Daoy (cell line): Measurements from ENCODE around the gene ELF4. TPM values are rescaled to one million over a fixed set of nuclear protein-coding genes. Genes with fewer than 3 reads are reported as not detected.

Source experiments
- DNase-seq: peaks from one replicate; pipeline ENCODE4 v3.0.0-alpha.2; 2015; ENCODE audit warnings: low read depth
- total RNA-seq: library from RNA; depleted of rRNA; stranded (reverse); fragments of >200 nt; shearing (Covaris generic); gene quantifications from 2 replicates; pipeline ENCODE4 v1.2.3, GENCODE V29; 2014; rRNA removed

The ELF4 gene
- total RNA-seq, 1 experiment from 2014 or later, result 18.3 TPM

DNA sequence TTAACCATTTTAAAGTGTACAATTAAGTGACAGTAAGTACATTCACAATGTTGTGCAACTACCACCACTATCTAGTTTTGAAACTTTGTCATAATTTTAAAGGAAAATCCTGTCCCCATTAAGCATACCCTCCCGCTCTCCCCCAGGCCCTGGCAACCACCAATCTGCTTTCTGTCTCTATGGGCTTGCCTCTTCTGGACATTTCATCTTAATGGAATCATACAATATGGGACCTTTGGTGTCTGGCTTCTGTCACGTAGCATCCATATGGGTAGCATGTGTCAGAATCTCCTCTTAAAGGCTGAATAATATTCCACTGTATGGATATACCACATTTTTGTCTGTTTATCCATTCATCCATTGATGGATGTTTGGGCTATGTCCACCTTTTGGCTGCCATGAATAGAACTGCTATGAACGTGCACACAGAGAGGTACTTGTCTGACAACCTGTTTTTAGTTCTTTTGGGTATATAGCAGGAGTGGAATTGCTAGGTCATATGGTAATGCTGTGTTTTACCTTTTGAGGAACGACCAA lies 61.5 kb downstream of the ELF4 start:
- no peak for DNase-seq

- no peak for DNase-seq
Observed at GRCh38 chrX:130047416-130047815, 62.9 kb downstream of the ELF4 start.

- DNase-seq, result no peak
Observed at GRCh38 chrX:130039847-130040246, 70.5 kb downstream of the ELF4 start.

DNA sequence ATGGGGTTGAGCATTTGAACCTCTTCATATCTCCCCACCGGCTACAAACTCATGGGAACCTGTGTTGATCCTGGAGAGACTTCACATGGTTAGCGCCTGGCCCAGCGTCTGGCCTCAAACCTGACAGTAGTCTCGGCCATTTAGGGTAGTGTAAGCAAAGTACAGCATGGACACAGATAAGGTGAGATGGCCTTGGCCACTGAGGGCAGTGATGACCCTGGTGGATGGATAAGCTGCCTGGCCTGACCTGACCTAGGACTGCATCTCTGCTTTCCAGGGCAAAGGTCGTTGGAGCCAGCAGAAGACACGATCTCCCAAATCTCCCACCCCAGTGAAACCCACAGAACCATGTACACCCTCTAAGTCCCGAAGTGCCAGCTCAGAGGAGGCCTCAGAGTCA lies 76.1 kb downstream of the ELF4 start:
- DNase-seq, result no peak

GRCh38 chrX:130032552-130032951 lies 77.7 kb downstream of the ELF4 start:
- DNase-seq, result no peak

- no peak for DNase-seq
Observed at GRCh38 chrX:130030826-130031225, 79.5 kb downstream of the ELF4 start.

DNA sequence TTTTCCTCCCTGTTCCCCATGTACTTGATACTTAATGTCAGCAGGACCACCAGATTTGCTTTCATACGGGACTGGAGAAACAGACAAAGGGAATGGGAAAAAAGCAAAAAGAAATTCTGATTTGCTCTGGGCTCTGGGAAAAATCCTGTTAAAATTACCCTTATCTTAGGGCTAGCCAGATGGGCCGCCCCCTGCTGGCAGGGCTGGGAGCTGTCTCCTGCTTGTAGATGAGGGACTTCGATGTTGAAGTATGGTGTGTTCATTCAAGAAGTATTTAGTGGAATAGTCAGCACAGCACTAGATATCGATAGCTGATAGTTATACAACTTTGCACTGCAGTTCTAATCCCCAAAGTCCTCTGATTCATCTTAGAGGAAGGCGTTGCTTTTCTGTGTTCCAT lies 82.1 kb downstream of the ELF4 start:
- DNase-seq, result peak; percentile 18

DNA sequence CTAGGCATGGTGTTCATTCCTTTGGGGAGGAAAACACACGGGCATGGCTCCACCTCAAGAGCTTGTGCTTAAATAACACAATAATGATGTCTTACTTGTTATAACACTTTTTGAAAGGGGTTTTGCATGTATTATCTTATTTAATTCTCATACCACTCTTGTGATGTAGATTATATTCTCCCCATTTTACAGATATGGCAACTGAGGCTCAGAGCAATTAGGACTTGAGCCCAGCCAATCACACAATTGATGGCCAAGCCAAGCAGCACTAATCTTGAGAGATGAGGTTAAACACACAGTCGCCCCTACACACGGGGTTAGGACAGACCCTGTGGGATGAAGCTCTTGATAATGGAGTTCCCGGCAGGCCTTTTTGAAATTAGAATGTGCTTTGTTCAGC lies 82.7 kb downstream of the ELF4 start:
- no peak for DNase-seq

- no peak for DNase-seq
Observed at GRCh38 chrX:130025256-130025655, 85.0 kb downstream of the ELF4 start.

GRCh38 chrX:130024127-130024526 lies 86.2 kb downstream of the ELF4 start:
- DNase-seq, result peak; percentile 60

- DNase-seq, result no peak
Observed at GRCh38 chrX:130020661-130021324, 89.5 kb downstream of the ELF4 start.

GRCh38 chrX:130018143-130018542 lies 92.2 kb downstream of the ELF4 start:
- DNase-seq, result no peak

GRCh38 chrX:130015181-130015580 lies 95.1 kb downstream of the ELF4 start:
- no peak for DNase-seq

Other genes with a start within 250 kb of the ELF4 start
- 54.2 and 70.2 TPM in 2 replicates for gene UTP14A, start 204.3 kb downstream of the ELF4 start, total RNA-seq
- 0.54 and 0.63 TPM in 2 replicates for gene BCORL1, start 127.9 kb downstream of the ELF4 start, total RNA-seq
- gene AIFM1, start 55.3 kb upstream of the ELF4 start, total RNA-seq, result 22.4 and 38.0 TPM in 2 replicates
- gene RAB33A, start 61.5 kb upstream of the ELF4 start, total RNA-seq, result 0.11 TPM in 1 of 2 replicates, not detected in the other
- gene ZNF280C, start 158.4 kb upstream of the ELF4 start, total RNA-seq, result 3.8 and 5.3 TPM in 2 replicates
- 14.1 and 24.4 TPM in 2 replicates for gene SLC25A14, start 229.4 kb upstream of the ELF4 start, total RNA-seq